ENCODE data around the gene PRRT4.

GRCh38 chr7:128362670-128363069 is 1.2 kb upstream of the PRRT4 start:
- TF ChIP-seq CTCF (IDR thresholded peaks at IDR 0.05) (no peak), POLR2A (IDR thresholded peaks at IDR 0.05) (no peak)

Data from testis (tissue), 2 donors.